GM15510 (cell line): ENCODE results near the gene ANTXRL.
"Not testable (repeated sequence)": the region's sequence is repeated elsewhere in the genome, so short reads cannot be mapped to it uniquely, and the experiment has no call there.

ENCODE experiments used
- POLR2A ChIP-seq: IDR thresholded peaks from 3 replicates; pipeline ENCODE4 v1.6.1; 2011; ENCODE audit warnings: borderline replicate concordance; ENCODE audit not compliant: insufficient read length; ENCODE audit errors: extremely low read depth

The ANTXRL gene

GRCh38 chr10:46312953-46313352 is 26.2 kb downstream of the ANTXRL start:
- no peak for TF ChIP-seq POLR2A

GRCh38 chr10:46314071-46314470 is 27.3 kb downstream of the ANTXRL start:
- TF ChIP-seq POLR2A: no peak

GRCh38 chr10:46317370-46317769 is 30.6 kb downstream of the ANTXRL start:
- no peak for TF ChIP-seq POLR2A

- TF ChIP-seq POLR2A: no peak
These were observed 31.1 kb downstream of the ANTXRL start for GRCh38 chr10:46317889-46318288.

- no peak for TF ChIP-seq POLR2A
These were observed 32.0 kb downstream of the ANTXRL start for GRCh38 chr10:46318799-46319198.

- TF ChIP-seq POLR2A: no peak
These were observed 32.6 kb downstream of the ANTXRL start for GRCh38 chr10:46319389-46319788.

- no peak for TF ChIP-seq POLR2A
These were observed 35.0 kb downstream of the ANTXRL start for GRCh38 chr10:46321770-46322169.

- TF ChIP-seq POLR2A: no peak
These were observed 36.4 kb downstream of the ANTXRL start for GRCh38 chr10:46323176-46323575.

GRCh38 chr10:46325021-46325420 is 38.2 kb downstream of the ANTXRL start:
- TF ChIP-seq POLR2A: no peak

GRCh38 chr10:46326066-46326465 is 39.3 kb downstream of the ANTXRL start:
- no peak for TF ChIP-seq POLR2A

GRCh38 chr10:46326971-46327370 is 40.2 kb downstream of the ANTXRL start:
- TF ChIP-seq POLR2A: no peak

GRCh38 chr10:46327685-46328084 is 40.9 kb downstream of the ANTXRL start:
- no peak for TF ChIP-seq POLR2A

- no peak for TF ChIP-seq POLR2A
These were observed 42.3 kb downstream of the ANTXRL start for GRCh38 chr10:46328853-46329689.

- no peak for TF ChIP-seq POLR2A
These were observed 42.9 kb downstream of the ANTXRL start for GRCh38 chr10:46329690-46330016.

- TF ChIP-seq POLR2A: no peak
These were observed 44.1 kb downstream of the ANTXRL start for GRCh38 chr10:46330894-46331293.

GRCh38 chr10:46375406-46375805 is 88.6 kb downstream of the ANTXRL start, which contains the start of gene ANXA8L1:
Gene ANXA8L1 (plus strand): TSS chr10:46375776. CDS start chr10:46375852, 76 bp downstream.
- TF ChIP-seq POLR2A: not testable (repeated sequence)
